HG02798 (cell line): Measurements from ENCODE around the gene MYZAP.
"Not testable (repeated sequence)": the region's sequence is repeated elsewhere in the genome, so short reads cannot be mapped to it uniquely, and the experiment has no call there.

Experiments
- ATAC-seq: cut with Tn5 transposase; IDR thresholded peaks from one replicate; pipeline ENCODE4 v1.9.1; 2021; ENCODE audit warnings: mild to moderate bottlenecking; ENCODE audit not compliant: unreplicated experiment, poor library complexity

The MYZAP gene

GRCh38 chr15:57614241-57614640 is 22.5 kb downstream of the MYZAP start:
- no peak for ATAC-seq

GRCh38 chr15:57615951-57616496 is 24.3 kb downstream of the MYZAP start:
- ATAC-seq = not testable (repeated sequence)

GRCh38 chr15:57618325-57618724 is 26.6 kb downstream of the MYZAP start:
- ATAC-seq = no peak

GRCh38 chr15:57619746-57620145 is 28.0 kb downstream of the MYZAP start:
- no peak for ATAC-seq

GRCh38 chr15:57624730-57625129 is 33.0 kb downstream of the MYZAP start:
- ATAC-seq = no peak

GRCh38 chr15:57625703-57626448 is 34.2 kb downstream of the MYZAP start:
- no peak for ATAC-seq

- no peak for ATAC-seq
These were observed 35.2 kb downstream of the MYZAP start for GRCh38 chr15:57626713-57627440.

GRCh38 chr15:57631386-57632110 is 39.8 kb downstream of the MYZAP start:
- no peak for ATAC-seq

- no peak for ATAC-seq
These were observed 42.6 kb downstream of the MYZAP start for GRCh38 chr15:57634290-57634689.

- ATAC-seq = no peak
These were observed 43.7 kb downstream of the MYZAP start for GRCh38 chr15:57635300-57635909.

GRCh38 chr15:57637846-57638245 is 46.1 kb downstream of the MYZAP start:
- ATAC-seq = no peak

- ATAC-seq = no peak
These were observed 47.6 kb downstream of the MYZAP start for GRCh38 chr15:57639306-57639705.

- no peak for ATAC-seq
These were observed 49.4 kb downstream of the MYZAP start for GRCh38 chr15:57640930-57641682.

- no peak for ATAC-seq
These were observed 52.1 kb downstream of the MYZAP start for GRCh38 chr15:57643826-57644225.

GRCh38 chr15:57646087-57646486 is 54.4 kb downstream of the MYZAP start:
- ATAC-seq = no peak

- no peak for ATAC-seq
These were observed 55.5 kb downstream of the MYZAP start for GRCh38 chr15:57647071-57647790.

- no peak for ATAC-seq
These were observed 56.1 kb downstream of the MYZAP start for GRCh38 chr15:57647791-57648130.

- no peak for ATAC-seq
These were observed 57.4 kb downstream of the MYZAP start for GRCh38 chr15:57649138-57649537.

GRCh38 chr15:57651445-57651844 is 59.7 kb downstream of the MYZAP start:
- no peak for ATAC-seq
